ENCODE measurements around the gene RSPO1.
"Not testable (repeated sequence)": the region's sequence is repeated elsewhere in the genome, so short reads cannot be mapped to it uniquely, and the experiment has no call there.

RSPO1 gene, protein sequence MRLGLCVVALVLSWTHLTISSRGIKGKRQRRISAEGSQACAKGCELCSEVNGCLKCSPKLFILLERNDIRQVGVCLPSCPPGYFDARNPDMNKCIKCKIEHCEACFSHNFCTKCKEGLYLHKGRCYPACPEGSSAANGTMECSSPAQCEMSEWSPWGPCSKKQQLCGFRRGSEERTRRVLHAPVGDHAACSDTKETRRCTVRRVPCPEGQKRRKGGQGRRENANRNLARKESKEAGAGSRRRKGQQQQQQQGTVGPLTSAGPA

DNA sequence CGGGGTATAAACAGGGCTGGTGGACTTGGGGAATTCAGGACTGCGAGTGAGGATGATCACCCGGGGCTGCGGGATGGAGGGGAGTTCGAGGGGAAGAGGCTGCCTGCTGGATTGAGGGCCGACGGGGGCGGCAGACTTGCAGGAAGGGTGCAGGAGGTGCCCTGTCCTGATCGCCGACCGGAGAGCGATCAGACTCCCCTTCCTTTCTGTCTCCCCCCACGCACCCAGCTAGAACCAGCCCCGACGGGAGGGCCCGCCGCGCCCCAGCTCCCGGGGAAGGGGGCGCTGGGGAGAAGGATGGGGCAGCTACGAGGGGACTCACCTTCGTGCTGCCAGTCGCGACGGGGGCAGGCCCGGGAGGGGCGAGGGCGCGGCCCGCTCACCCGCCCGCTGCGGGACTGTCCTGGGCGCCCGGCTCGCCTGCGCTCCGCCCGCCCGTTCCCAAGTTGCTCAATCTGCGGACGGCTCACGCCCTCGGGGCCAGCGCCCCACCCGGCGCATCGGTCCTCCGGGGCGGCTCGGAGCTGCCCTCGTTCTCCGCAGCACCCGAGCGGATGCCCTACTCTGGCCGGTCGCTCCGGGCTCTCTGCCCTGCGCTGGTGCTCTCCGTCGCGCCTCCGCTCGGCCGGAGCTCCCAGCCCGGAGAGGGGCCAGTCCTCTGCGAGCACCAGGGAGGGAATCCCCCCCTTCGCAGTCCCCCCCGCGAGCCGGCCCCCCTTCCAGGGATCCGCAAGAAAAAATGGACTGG is at the start of gene RSPO1:
TSS of gene RSPO1 (minus strand) at position 649 of the 748 bp plus-strand sequence. CDS start 5,231 bp downstream, outside the sequence.
- no peak for DNase-seq

DNA sequence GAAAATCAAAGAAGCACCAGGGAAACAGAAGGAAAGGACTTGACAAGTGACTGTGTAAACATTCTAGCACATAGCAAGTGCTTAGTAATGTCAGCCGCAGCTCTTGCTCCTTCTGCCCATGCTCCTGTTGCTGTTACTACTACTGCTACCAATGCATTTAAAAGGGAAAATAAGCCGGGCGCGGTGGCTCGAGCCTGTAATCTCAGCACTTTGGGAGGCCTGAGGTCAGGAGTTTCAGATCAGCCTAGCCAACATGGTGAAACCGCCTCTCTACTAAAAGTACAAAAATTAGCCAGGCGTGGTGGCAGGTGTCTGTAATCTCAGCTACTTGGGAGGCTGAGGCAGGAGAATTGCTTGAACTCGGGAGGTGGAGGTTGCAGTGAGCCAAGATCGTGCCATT is 49.5 kb upstream of the RSPO1 start:
- DNase-seq = not testable (repeated sequence)

DNA sequence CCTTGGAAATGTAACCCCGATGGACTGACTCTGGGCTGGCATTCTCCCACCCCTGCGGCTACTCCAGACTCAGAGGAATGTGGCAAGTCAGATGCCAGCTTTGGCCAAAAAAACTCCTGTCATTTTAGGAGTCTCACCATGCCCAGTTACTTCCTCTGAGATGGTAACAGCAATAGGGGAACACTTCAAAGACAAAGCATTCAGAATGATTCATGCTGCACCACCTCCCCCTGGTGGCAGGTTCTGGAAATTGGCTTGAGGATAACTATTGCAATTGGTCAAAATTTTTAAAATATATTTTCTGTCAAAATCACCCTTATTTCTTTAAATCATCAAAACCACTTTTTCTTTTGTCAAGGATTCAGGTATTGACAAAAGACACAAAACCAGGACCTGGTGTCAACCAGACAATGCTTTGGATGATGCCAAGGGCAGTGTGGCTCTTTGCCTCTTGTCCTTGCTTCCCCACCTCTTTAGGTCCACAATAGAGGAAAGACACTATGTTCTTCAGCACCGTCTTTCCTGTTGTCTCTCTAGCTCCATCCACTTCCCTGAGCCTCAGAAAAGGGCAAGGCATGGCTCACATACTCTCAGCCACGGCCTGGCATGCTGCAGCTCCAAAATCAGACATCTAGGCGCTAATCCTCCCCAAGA is 47.8 kb upstream of the RSPO1 start:
- DNase-seq = peak; percentile 78

DNA sequence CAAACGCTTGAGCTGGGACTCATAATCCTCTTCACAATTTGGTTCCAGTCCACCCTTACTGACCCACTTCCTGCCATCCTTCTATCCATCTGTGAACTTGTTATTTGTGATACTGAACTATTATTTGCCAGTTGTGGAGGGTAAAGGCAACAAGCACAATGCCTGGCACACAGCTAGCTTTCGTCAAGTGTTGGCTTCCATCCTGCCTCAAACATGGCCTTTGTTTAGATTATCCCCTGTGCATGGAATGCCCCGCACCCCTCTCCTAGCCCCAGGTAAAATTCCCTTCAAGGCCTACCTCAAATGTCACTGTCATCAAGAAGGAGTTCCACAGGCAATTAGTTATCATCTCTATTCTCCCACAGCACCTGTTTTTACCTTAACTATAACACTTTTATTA is 46.2 kb upstream of the RSPO1 start:
- DNase-seq = no peak

DNA sequence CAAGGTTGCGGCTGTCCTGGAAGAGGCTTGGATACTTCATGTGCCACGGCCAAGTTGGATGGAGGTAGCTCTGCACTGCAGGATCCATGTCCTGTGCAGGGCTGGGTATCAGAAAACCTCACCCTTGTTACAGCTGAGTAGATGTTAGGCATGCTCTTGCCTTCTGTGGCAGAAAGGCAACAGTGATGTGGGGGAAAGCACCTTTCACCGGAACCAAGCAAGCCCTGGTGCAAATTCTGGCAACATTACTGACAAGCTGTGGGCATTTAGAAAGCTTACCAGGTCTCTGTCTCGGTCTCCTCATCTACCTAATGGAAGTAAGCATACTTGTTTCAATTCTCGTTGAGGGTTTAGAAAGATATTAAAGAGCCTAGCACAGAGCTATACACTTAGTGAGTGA is 43.1 kb upstream of the RSPO1 start:
- DNase-seq = no peak

DNA sequence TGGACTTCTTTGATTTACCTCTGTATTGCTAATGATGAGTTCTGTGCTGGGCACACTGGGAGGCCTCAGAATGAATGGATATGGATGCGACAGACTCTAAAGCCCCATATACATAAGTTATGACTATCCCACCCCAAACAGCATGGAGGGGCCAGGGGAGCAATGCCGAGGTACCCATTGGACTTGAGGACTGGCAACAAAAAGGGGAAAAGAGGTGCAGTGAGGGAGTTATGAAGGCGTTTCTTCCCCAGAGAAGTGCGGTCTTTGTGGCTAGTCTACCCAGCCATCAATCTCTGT is 42.4 kb upstream of the RSPO1 start:
- no peak for DNase-seq

DNA sequence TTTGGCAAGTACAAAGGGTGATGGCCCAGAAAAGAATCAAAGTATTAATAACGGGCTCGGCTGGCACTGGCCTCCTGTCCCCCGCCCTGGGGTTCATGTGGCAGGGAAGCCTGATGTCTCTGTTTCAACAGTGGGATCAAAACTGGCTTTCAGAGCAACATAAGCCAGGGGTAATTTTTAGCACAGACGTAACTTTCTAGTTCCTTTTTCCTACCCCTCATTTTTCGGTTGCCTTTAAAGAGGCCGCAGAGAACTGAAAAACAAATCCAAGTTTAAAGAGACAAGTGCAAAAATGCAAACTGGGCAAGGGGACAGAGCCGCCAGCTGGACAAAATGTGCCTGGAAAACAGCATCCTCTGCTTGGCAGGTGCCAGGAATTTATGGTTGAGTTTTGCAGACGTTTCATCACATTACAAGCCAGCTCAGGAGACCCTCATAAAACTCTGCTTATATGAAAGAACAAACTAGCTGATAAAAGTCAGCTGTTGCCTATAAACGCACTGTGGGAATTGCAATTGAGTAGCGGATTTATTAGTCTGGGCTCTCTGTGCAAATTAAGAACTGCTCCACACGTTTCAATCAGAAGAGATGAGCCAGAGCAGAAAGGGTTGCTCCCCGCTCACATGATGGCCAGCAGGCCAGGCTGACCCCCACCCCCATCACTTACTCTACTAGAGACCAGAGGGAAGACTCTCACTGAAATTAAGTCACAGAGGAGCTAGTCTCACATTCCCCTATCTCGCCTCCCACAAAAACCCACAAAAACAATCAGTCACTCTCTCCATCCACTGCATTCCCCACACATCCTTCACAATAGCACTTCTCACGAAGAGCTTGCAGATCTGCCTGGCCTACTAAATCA is 41.8 kb upstream of the RSPO1 start:
- no peak for DNase-seq

DNA sequence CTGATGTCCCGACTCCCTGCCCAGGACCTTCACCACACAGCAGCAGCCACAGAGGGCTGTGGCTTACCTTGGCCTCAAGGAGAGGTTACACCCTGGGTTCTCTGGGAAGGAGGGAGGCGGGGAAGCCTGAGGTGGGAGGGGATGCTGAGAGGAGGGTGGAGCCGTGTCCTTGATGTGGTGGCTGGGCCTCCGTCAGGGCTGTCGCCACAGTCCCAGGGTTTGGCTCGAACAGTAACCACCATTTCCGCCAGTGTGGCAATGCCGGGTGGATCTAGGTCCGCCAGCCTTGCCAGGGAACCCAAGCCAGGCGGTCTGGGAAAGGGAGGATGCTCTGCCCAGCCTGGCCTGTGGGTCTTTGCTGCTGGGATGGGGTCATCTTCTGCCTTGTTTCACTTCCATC is 39.2 kb upstream of the RSPO1 start:
- DNase-seq = peak; percentile 22

DNA sequence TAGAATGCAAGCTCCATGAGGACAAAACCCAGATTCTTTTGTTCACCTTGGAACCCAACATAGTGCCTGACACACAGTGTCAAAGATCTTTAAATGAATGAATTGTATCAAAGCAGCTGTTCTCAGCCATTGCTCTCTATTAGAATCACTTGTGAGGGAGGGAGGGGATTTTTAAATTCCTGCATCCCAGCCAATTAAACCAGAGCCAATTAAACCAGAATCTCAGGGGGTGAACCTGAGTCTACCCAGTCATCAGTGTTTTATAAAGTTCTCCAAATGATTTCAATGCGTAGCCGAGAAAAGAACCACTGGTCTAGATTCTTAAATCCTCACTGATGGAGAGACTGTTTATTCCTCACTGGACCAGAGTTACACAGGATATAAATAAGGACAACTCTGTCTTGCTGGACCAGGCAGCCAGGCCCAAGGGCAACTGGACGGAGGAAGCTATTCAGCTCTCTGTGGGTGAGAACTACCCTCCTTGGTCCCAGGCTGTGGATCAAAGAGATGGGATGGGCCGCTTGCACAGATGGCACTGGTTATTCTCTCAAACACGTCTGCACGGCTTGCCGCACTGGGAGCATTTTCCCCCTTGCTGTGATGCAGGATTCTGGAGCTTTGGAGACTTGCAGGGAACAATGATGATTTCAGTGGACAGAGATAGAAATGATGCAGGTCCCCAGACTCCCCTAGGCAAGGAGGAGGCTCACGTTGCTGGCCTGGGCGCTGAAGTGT is 37.6 kb upstream of the RSPO1 start:
- no peak for DNase-seq

DNA sequence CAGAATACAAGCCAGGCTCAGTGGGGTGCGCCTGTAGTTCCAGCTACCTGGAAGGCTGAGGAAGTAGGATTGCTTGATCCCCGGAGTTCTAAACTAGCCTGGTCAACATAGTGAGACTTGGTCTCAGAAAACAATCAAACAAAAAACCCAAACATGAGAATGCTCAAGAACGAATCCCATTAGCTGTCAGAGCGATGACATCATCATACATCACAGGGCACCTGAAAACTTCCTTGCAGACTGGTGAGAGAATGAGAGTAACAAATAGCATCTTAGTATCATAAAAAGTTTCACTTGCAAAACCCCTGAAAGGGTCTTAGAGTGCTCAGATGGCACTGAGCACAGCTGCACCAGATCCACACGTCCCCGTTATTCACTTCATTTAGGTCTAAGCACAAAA is 36.6 kb upstream of the RSPO1 start:
- DNase-seq = no peak

DNA sequence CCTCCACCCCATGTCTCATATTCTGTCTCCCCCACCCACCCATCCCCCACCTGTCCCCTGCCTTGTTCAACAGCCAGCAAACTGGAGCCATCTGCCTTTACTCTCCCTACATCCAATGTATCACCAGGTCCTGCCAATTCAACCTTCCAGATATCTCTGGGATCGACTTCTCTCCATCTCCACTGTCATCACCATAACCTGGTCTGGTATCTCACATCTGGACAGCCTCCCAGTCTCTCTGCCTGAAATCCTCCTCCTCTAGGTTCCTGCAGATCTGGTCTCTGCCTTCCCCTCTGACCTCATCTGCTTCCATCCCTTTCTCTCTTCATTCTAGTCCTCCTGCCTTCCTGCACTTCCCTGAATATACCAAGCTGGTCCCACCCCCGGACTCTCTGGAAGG is 35.4 kb upstream of the RSPO1 start:
- DNase-seq = no peak

DNA sequence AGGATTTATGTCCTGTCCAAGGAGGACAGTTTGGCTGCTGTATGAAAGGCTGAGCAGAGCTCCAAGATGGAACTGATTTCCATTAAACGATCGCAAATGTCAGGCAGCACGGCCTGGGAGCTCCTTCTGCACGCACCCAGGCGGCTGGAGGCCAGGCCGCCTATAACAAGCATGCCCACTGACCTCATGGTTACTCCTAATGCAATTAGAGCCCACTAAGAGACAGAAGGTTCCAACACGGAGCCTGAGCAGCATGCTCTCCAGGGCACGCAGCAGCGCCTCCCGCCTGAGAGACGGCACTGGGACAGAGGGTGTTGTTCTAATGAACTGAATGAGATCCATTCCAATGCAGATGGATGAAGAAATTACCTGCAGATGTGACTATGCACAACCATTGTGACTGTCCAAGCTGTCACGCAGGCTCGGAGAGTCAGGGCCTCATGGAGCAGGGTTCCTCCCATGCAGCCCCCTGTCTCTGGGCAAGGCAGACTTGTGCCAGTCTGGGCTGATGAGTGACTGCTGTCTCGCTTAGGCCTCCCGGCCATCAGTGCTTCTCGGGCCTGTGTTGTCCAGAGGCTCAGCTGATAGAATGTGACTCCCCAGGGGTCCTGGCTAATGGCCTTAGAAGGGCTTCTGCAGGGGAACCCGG is 32.5 kb upstream of the RSPO1 start:
- DNase-seq = no peak

DNA sequence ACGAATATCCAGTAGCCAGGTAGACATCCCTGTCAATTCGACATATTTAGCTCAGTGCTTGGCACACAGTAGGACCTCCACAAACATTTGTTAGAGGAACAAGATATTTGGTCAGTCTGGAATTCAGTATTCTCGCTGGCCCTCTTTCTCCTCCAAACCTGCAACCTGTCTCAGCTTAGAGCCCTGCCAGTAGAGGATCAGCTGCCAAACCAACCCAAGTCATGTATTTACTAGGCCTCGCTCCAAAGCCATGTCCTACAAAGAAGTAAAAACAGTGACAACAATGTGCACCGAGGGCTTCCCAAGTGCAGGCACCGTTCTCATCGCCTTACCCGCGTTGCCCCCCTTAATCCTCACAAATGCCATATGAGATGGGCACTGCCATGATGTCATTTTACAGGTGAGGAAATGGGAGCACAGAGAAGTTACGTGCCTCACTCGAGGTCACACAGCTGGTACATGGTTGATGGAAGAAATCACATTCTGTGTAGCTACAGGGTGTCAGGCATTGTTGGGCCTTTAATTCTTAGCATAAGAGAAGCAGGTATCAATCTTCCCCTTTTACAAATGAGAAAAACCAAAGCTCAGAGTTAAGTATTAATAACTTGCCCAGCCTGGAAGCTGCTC is 31.7 kb upstream of the RSPO1 start:
- no peak for DNase-seq

DNA sequence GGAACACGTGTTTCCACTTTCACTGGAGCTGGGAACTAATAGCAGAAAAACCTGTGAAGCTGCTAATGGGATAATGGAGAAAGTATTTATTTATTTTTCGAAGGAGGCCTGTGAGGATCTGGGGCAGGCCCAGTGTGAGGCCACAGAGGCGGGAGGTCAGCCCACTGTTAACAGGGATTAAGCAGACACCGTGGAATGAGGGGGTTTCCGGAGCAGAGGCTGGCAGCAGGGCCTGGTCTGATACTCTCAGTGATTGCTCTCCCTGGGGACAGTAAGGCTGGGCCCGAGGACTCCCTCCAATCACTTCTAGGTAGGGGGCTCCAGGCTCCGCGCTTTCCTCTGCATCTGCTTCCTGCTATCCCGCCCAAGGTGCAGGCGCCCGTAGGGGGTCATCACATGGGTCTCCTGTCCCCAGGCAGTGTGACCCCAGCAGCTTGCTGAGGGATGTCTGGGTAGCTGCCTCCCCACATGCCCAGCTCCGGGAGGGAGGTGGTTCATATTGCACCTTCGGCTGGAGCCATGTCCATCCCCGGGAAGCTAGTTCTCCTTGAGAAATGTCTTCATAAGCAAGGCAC is 28.8 kb upstream of the RSPO1 start:
- DNase-seq = no peak

DNA sequence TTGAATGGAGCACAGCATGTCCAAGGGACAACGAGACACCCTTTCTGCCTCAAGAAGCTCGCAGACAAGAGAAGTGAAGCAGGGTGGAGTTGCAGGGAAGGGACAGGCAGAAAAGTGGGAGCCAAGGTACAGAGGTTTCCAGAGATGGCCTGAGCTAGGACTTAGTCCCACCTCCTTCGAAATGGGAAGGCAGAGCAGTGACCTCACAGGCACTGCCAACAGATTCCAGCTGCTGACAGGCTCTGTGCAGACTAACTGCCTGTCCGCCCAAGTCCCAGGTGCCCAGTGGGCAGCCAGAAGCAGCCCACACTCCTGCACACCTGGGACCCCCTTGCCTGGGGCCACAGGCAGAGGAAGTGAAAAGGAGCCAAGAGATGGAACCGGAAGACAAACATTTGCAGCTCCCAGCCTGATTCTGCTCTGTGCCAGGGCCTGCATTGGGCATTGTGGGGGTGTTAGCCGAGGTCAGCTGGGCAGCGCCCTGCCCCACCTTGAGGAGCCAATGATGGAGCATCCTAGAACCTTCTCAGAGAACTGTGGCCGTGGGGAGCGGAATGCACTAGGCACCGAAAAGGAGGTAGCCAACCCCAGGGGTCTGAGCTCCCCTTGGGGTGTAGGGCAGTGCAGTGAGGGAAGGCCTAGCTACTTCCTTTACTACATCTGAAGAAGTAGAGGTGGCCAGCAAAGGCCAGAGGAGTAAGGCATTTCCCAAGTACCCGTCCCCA is 27.5 kb upstream of the RSPO1 start:
- no peak for DNase-seq

DNA sequence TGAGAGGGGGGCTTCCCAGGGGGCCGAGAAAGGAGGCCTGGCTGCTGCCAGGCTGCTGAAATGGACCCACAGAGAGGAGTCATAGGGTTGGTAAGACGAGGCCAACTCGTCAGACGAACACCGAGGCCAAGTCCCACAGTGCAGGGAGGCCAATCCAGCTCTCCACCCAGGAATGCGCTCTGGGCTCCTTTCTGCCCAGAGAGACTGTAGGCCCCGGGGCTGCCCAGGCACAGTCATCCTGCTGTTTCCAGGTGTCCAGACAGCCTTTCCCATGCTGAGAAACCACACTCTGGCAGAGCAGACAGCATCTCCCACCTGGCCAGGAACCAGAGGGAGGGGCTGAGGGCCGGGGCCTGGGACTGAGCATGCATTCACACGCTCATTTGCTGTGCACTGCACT is 26.7 kb upstream of the RSPO1 start:
- DNase-seq = no peak

DNA sequence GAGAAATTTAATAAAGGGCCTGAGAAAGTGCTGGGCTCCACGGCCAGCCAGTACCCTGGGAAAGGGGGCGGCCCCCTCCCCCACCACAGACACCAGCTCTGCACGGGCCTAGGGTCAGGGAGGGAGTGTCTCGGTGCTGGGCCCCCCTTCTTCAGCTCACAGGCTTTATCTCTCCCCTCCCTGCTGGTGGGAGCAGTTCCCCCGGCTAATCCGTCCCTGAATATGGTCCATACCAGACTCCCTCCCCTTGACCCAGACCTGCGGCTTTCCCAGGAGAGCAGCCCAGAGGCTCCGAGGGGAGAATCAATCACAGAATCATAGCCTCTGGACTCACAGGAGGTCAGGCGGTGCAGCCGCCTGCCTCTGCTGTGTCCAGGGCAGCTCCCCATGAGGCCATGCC is 26.0 kb upstream of the RSPO1 start:
- no peak for DNase-seq

DNA sequence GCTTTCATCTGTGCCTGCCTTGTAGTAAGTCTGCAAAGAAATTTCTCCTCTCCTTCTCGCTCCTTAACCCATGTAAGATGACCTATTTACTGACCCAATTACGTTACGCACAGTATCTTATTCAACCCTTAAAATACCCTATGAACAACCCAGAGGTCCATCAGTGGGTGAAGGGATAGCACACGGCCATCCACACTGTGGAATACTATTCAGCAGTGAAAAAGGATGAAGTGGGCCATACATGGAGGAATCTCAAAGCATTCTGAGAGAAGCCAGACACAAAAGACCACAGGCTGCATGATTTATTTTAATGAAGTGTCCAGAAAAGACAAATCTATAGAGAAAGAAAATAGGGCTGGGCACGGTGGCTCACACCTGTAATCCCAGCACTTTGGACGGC is 23.8 kb upstream of the RSPO1 start:
- no peak for DNase-seq

DNA sequence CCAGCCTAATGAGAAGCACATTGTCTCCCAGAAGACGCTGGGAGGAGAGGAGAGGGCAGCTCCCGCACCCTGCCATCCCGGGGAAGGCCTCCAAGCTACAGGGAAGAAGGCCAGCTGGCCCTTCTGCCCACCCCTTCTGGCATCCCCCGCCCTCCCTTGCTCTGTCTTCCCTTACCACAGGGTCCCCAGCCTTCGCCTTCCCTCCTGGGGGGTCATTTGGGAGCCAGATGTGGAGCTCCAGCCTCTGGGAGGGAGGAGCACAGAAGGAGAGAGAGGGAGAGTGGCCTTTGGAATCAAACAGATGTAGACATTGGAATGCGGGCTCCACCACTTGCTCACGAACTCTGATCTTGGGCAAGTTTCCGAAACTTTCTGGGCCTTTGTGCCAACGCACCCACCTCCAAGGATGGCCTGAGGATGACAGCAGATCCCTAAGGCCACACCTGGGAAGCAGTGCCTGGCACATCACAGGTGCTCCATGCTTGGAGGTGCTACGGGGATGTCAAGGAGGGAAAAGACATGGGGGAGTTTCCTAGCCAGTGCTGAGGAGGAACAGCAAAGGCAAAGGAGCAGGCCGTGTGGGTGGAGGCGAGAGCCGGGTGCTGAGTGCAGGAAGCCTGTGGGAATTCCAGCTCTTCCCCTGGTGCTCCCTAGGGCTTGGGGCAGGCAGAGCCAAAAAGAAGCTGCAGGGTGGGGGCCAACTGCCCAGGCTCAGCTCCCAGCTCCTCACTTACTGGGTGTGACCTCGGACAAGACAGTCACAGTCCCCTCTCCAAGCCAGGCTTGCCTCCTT is 23.1 kb upstream of the RSPO1 start:
- DNase-seq = no peak

DNA sequence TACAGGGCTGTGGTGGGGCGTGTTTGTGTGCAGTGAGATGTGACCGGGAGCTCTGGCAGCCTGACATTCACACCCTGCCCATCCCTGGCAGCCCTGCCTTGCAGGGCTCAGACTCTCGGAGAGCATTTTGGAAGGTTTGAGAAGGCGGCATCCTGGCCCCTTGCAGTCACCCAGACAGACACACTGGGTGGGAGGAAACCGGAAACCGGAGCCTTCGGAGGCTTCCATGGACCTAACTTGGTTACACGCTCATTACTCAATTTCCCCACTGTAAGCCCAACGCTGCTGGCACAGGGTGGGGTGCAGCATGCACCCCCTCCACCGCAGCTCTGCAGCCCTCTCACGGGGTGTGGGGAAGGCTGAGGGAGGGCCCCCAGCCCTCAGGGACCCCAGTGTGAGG is 22.2 kb upstream of the RSPO1 start:
- no peak for DNase-seq
